ENCODE measurements around the gene SIK3.

SIK3 gene

DNA sequence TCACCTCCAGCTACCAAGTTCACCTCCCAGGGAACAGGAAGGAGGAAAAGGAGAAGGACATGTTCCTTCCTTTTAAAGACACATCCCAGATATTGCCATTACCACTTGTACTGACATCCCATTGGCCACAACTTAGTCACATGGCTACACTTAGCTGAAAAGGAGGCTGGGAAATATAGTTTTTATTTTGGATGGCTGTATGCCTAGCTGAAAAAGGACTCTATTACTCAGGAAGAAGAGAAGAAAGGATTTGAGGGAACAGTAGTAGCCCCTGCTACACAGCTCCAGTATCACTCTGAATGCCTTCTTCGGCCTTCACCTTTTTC, 304.5 kb downstream of the SIK3 start:
- no peak for DNase-seq (ENCODE audit: low read depth in 2 of 2)
